HG03095 (cell line): ENCODE results near the gene PAK1.
A peak's percentile ranks its signal among the peaks of the same experiment; 100 is the strongest.
"Not testable (repeated sequence)": the region's sequence is repeated elsewhere in the genome, so short reads cannot be mapped to it uniquely, and the experiment has no call there.

Experiments
- ATAC-seq: cut with Tn5 transposase; IDR thresholded peaks from one replicate; pipeline ENCODE4 v1.9.1; 2021; ENCODE audit warnings: moderate library complexity; ENCODE audit not compliant: unreplicated experiment

PAK1 gene

GRCh38 chr11:77473801-77474683, at the start of gene PAK1:
Gene PAK1 (minus strand): TSS chr11:77474094. CDS start chr11:77392520, 81,574 bp downstream.
- peak; percentile 52 for ATAC-seq

- no peak for ATAC-seq
Measured at GRCh38 chr11:77522215-77522614, 48.3 kb upstream of the PAK1 start.

DNA sequence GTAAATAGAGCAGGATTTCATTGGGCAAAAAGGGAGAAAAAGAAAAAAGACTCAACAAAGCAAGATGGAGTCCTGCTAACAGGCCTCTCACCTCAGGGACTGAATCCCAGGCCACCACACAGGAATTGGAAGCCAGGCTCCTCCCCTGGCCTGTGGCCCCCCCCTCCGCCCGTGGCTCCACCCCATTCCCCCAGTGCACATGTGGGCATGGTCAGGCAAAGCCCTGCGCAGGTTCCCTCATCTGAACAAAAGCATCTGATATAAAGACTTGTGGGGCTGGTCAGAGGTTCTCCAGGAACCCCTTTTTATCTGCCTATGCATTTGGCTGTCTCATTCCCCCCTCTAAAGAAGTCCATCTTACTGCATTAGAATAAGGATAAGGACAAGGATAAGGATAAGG, 46.0 kb upstream of the PAK1 start:
- ATAC-seq: no peak

DNA sequence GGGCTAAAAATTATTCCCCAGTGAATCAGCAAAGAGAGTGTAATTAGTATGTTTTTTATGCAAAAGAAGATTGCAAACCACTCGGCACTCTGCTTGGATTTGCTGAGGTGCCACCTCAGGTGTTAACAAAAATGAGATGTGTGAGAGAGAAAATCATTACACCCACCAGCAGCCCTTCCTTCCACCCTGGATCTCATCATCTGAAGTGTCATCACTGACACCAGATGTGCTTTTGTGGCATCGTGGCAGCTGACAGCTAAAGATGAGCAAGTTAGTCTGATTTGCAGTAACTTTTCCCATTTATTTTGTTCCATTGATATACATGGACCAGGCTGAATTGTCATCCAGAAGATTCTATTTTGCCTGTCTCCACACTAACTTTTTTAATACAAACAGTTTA, 44.6 kb upstream of the PAK1 start:
- ATAC-seq: no peak

DNA sequence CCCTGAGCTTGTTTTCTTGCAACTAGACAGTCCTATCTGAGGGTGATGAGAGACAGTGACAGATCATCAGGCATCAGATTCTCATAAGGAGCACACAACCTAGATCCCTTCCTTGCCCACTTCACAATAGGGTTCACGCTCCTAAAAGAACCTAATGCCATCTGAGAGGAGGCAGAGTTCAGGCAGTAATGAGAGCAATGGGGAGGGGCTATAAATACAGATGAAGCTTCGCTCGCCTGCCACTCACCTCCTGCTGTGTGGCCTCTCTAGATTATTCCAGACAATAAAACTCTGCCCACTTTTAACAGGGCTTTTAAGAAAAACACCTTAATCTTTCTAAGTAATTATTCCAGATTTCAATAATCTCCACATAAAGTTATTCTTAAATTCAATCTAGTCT, 43.9 kb upstream of the PAK1 start:
- no peak for ATAC-seq

- no peak for ATAC-seq
Measured at GRCh38 chr11:77517226-77517625, 43.3 kb upstream of the PAK1 start.

- no peak for ATAC-seq
Measured at GRCh38 chr11:77515483-77515882, 41.6 kb upstream of the PAK1 start.

DNA sequence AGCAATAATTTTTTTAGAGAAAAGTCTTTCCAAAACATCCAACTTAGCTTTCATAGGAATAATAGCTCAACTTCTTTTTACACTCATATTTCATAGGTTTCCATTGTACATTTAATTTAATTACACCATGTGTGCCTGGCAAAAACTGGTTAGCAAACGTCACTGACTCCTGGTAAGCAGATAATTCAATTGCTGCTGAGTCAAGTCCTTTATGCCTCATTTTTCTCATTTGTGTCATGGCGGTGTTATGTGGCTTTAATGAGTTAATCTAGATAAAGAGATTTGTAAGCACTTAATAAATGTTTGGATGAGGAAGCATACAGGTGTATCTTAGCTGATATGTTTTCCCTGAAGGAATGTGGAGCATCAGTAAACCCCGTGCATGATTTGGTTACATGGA, 41.2 kb upstream of the PAK1 start:
- no peak for ATAC-seq

GRCh38 chr11:77512092-77512491, 38.2 kb upstream of the PAK1 start:
- no peak for ATAC-seq

DNA sequence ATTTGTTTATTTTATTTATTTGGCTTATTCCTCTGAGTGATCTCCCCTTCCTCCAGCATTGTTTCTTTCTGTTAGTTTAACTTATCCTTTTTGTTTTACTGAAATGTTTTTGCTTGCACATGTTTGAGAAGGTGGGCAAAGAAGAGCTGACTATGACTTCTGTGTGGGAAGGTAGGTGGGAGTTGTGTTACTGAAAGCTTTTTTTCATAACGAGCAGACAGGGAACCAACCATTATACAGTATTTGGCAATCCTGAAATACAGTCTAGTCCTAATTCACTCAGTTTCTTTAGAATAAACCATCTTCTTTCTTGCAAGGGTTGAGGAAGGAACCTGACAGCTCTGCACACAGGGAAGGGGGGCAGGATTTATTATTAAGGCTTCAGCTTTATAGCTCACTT, 37.0 kb upstream of the PAK1 start:
- ATAC-seq: no peak

GRCh38 chr11:77510095-77510494, 36.2 kb upstream of the PAK1 start:
- no peak for ATAC-seq

DNA sequence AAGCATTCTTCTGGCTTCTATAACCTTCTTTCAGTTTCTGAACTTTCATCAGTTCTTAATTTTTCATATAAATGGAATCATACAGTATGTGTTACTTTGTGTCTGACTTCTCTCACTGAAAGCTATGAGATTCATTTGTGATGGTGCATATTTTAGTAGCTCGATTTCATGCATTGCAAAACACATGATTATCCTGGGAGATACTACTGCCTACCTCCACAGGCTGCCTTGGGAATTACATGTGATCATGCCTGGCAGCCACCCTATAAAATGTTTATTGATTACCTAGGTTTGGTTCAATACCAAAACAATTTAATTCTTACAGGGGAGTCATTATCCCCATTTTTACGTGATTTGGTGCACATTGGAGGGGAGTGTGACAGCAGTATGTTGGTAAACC, 34.1 kb upstream of the PAK1 start:
- ATAC-seq: no peak

- ATAC-seq: no peak
Measured at GRCh38 chr11:77506857-77507256, 33.0 kb upstream of the PAK1 start.

- no peak for ATAC-seq
Measured at GRCh38 chr11:77505956-77506355, 32.1 kb upstream of the PAK1 start.

DNA sequence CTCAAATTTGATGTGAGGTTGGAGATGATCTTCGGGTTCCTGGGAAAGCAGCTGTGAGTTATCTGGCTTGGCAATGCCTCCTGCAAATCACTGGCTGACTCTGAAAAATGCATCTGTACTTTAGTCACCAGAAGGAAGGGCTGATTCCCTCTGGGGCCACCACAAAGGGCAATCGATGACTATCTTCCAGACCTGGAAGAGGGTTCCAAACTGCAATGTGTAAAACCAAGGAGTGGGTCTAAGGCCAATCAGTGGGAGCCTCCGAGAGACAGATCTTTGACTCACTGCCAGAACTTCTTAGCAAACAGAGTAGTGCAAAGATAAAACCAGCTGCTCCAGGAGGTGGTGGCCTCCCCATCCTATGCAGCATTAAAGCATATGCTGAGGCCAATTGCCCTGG, 29.1 kb upstream of the PAK1 start:
- ATAC-seq: no peak

- no peak for ATAC-seq
Measured at GRCh38 chr11:77502346-77502905, 28.5 kb upstream of the PAK1 start.

GRCh38 chr11:77501758-77502157, 27.9 kb upstream of the PAK1 start:
- no peak for ATAC-seq

GRCh38 chr11:77497368-77497767, 23.5 kb upstream of the PAK1 start:
- no peak for ATAC-seq

- ATAC-seq: no peak
Measured at GRCh38 chr11:77495526-77495925, 21.6 kb upstream of the PAK1 start.

DNA sequence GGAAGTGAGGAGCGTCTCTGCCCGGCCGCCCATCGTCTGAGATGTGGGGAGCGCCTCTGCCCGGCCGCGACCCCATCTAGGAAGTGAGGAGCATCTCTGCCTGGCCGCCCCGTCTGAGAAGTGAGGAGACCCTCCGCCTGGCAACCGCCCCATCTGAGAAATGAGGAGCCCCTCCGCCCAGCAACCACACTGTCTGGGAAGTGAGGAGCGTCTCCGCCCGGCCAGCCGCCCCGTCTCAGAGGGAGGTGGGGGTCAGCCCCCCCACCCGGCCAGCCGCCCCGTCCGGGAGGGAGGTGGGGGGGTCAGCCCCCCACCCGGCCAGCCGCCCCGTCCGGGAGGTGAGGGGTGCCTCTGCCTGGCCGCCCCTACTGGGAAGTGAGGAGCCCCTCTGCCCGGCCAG, 16.1 kb upstream of the PAK1 start:
- not testable (repeated sequence) for ATAC-seq

DNA sequence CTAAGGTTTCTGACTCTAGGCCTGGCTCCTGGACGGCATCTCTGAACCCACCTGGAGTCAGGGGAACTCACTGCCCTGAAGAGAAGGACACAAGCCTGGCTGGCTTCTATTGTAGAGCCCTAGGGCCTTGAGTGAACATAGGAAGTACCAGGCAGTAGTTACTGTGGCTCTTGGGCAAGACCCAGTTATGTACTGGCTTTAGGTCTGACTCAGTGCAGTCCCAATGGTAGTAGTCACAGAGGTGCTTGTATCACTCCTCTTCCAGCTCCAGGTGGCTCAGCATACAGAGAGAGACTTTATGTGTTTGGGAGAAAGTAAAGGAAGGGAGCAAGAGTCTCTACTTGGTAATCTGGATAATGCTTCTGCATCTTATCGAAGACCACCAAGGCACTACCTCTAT, 13.9 kb upstream of the PAK1 start:
- ATAC-seq: no peak

- ATAC-seq: no peak
Measured at GRCh38 chr11:77479746-77480352, 6.0 kb upstream of the PAK1 start.
